ENCODE results near the gene KIF12.
A peak's percentile ranks its signal among the peaks of the same experiment; 100 is the strongest.

KIF12 gene

DNA sequence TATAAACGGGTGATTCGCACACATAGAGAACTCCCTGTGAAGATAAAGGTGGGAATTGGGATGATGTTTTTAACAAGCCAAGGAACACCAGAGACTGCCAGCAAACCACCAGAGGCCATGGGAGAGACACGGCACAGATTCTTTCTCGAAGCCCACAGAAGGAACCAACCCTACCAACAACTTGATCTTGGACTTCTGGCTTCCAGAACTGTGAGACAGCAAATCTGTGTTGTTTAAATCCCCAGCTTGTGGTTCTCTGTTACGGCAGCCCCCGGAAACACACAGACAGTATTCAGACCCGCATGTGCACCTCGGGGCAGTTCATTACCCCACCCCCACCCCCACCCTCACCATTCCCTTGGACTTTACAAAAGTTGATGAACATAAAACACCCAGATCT lies 33.8 kb downstream of the KIF12 start:
- no peak for DNase-seq (ENCODE audit: low spot score)

GRCh38 chr9:114061830-114062474 lies 37.1 kb downstream of the KIF12 start:
- DNase-seq (ENCODE audit: low spot score): no peak

GRCh38 chr9:114061292-114061691 lies 37.8 kb downstream of the KIF12 start:
- DNase-seq (ENCODE audit: low spot score): no peak

- DNase-seq (ENCODE audit: low spot score): no peak
Observed at GRCh38 chr9:114060711-114061110, 38.4 kb downstream of the KIF12 start.

GRCh38 chr9:114060070-114060469 lies 39.0 kb downstream of the KIF12 start:
- DNase-seq (ENCODE audit: low spot score): no peak

- DNase-seq (ENCODE audit: low spot score): no peak
Observed at GRCh38 chr9:114059047-114059803, 39.9 kb downstream of the KIF12 start.

DNA sequence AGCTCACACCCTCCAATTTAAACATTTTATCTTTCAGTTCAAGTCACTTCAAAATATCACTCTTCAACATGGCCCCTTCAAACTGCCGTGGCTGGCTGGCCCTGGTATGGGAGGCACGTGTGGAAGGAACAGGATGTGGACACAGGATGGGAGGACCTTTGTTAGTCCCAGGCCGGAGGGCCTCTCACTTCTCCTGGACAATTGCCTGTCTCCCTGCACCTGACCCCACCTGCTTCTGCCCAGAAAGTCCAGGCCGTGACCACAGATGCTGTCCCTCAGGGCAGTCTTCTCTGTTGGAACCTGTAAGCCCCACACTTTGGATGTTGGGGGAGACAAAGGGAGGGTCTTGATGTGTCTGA lies 40.4 kb downstream of the KIF12 start:
- DNase-seq (ENCODE audit: low spot score): no peak

DNA sequence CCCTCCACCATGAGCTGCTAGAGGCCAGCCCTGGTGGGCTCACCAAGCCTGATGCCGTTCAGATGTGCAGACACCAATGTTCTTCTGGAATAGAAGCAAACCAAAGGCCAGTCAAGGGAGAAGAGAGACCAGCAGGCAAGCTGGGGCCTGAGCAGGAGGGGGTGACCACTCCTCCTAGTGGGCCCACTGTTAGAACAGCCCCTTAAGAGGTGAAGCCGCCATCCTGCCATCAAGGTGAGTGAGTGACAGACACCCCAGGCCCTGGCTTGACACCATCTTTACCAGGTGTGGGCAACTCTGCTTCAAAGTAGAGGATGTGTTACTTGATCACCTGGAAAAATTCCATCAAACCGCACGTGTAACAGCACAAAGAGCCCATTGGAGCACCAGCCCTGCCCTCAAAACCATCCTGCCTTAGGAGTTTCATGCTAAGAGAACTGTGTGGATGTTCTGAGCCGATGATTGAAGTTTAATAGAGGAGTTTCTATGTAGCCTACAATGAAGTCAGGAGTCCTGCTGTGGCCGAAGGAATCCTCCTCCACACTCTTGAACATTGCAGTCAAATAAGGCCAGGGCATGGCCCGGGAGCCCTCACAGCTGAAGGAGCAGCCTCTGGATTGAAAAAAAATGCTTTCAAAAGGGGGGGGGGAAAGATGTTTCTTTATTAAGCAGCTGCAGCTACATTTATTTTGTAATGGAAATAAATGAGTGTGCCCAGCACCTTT lies 41.8 kb downstream of the KIF12 start:
- no peak for DNase-seq (ENCODE audit: low spot score)

DNA sequence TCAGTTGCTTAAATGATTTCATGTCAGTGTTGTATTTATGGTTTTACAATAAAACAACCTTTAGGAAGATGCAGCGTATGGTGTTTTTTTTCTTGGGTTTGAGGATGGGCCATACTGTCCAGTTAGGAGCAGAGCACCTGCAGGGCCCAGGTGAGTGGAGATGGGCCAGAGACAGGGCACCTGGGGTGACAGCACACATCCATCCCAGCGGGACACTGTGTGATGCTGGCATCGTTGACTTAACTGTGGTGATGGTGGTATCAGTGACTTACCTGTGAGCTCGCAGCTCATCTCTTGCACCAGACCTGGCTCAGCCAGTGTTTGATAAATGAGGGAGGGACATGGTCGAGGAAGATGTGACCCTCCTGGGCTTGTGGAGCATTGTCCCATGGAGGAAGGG lies 42.6 kb downstream of the KIF12 start:
- DNase-seq (ENCODE audit: low spot score): no peak

- DNase-seq (ENCODE audit: low spot score): no peak
Observed at GRCh38 chr9:114055894-114056293, 43.2 kb downstream of the KIF12 start.

GRCh38 chr9:114055061-114055460 lies 44.0 kb downstream of the KIF12 start:
- DNase-seq (ENCODE audit: low spot score): no peak

GRCh38 chr9:114054191-114054690 lies 44.9 kb downstream of the KIF12 start:
- no peak for DNase-seq (ENCODE audit: low spot score)

GRCh38 chr9:114053246-114054005 lies 45.7 kb downstream of the KIF12 start:
- no peak for DNase-seq (ENCODE audit: low spot score)

GRCh38 chr9:114051706-114052105 lies 47.4 kb downstream of the KIF12 start:
- no peak for DNase-seq (ENCODE audit: low spot score)

DNA sequence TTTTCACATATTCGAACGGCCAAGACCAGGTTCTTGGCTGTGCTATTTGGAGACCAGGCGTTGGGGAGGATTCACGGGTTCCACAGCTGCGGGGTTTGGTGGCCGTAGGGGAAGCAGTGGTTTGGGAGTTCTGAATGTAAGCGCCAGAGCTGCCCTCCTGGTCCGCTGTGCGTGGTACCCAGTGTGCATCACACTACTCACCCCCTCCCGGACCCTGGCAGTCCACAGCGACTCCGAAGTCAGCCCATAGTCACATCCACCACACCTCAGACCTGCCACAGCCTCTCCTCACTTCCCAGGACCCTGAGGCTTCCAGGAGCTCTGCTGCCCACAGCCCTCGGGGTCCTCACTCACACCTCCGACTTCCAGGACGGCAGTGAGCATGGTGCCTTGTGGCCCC lies 47.8 kb downstream of the KIF12 start:
- DNase-seq (ENCODE audit: low spot score): no peak

DNA sequence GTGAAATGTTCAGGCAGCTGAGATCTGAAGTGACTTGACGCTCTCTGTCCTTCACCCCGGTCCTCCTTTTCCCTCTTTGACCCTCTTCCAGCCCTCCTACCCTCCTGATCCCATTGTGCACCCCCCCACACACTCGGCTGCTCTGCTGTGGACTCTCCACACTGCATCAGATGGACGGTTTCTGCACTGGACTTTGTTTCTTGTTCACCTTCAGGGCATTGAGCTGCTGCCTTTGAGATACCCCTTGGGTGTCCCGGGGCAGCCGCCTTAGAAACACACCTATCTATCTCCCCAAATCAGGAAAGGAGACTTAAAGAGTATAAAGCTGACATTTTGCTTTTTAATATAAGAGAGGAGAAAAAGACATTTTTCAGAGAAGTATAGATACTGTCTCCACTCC lies 48.4 kb downstream of the KIF12 start:
- DNase-seq (ENCODE audit: low spot score): no peak

- DNase-seq (ENCODE audit: low spot score): no peak
Observed at GRCh38 chr9:114050226-114050568, 48.9 kb downstream of the KIF12 start.

DNA sequence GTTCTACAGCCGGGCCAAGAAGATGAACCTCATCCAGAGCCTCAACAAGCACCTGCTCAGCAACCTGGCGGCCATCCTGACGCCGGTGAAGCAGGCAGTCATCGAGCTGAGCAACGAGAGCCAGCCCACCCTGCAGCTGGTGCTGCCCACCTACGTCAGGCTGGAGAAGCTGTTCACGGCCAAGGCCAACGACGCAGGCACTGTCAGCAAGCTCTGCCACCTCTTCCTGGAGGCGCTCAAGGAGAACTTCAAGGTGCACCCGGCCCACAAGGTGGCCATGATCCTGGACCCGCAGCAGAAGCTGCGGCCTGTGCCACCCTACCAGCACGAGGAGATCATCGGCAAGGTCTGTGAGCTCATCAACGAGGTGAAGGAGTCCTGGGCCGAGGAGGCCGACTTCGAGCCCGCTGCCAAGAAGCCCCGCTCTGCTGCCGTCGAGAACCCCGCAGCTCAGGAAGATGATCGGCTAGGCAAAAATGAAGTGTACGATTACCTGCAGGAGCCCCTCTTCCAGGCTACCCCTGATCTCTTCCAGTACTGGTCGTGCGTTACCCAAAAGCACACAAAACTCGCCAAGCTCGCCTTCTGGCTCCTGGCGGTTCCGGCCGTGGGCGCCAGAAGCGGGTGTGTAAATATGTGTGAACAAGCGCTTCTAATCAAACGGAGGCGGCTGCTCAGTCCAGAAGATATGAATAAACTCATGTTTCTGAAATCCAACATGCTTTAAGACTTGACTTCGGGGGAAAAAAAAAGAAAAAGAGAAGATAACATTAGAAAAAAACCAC lies 49.5 kb downstream of the KIF12 start:
- DNase-seq (ENCODE audit: low spot score): no peak

GRCh38 chr9:114048533-114049415 lies 50.3 kb downstream of the KIF12 start:
- DNase-seq (ENCODE audit: low spot score): no peak

GRCh38 chr9:114047717-114048116 lies 51.4 kb downstream of the KIF12 start:
- DNase-seq (ENCODE audit: low spot score): no peak

DNA sequence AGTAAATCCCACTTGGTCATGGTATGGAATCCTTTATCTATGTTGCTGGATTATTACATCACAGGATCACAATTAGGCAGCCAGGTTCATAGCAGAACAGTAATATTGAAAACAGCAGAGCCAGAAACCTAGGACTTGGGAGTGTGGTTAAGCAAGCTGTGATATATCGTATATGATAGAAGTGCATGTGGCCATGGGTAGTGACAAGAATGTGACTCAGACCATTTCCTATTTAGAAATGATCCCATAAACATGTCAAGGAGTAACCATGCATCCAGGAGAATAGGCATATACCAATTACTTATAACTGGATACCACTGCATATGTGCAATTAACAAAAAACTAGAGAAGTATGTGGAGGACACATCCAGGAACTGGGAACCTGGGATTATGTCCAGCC lies 52.2 kb downstream of the KIF12 start:
- peak; percentile 40 for DNase-seq (ENCODE audit: low spot score)

Measured in kidney capillary endothelial cell (primary cell).